Panc1 (cell line): Measurements from ENCODE around the gene EYS.

ENCODE experiments used
- POLR2AphosphoS5 ChIP-seq: IDR thresholded peaks from 2 replicates; pipeline ENCODE4 v1.6.1; 2012; ENCODE audit warnings: mild to moderate bottlenecking, low read depth, low read length, moderate library complexity
- SIN3A ChIP-seq: IDR thresholded peaks from 2 replicates; pipeline ENCODE4 v1.6.1; 2012; ENCODE audit warnings: low read depth, mild to moderate bottlenecking, low read length, moderate library complexity, borderline replicate concordance; ENCODE audit not compliant: insufficient read depth
- TCF7L2 ChIP-seq: IDR thresholded peaks from 2 replicates; pipeline ENCODE4 v1.6.1; 2011; ENCODE audit warnings: mild to moderate bottlenecking, low read depth, low read length, inconsistent platforms
- TF ChIP-seq, protein P1 (sequence below), 2 experiments: IDR thresholded peaks; 2 replicates each; pipeline ENCODE4 v1.6.1; 2011 to 2012; ENCODE audit warnings: low read depth in 2 of 2, control low read depth in 1 of 2, low read length in 1 of 2, mild to moderate bottlenecking in 1 of 2, moderate library complexity in 1 of 2; ENCODE audit not compliant: insufficient read depth in 1 of 2
- TF ChIP-seq, protein P2 (sequence below): fragments of 450-650 bp; IDR thresholded peaks from 2 replicates; pipeline ENCODE4 v1.5.1; 2017; ENCODE audit warnings: mild to moderate bottlenecking

DNA sequence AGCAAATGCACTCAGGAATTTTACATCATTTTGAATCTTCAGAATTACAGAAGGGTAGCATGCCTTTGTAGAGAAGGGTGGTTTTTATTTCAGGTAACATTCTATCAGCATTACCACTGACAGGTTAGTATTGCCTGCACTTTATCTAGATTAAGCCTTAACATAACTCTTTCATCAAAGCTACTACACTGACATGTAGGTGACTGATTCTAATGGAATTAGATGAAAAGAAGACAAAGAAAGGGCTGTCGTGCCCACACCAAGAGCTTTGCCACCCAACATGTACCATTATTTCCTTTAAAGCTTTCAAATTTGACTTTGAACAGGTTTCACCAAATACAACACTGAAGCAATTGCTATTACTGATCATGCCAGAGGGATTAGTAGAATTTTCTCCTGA, 551.9 kb downstream of the EYS start:
- TF ChIP-seq, protein P1, sequence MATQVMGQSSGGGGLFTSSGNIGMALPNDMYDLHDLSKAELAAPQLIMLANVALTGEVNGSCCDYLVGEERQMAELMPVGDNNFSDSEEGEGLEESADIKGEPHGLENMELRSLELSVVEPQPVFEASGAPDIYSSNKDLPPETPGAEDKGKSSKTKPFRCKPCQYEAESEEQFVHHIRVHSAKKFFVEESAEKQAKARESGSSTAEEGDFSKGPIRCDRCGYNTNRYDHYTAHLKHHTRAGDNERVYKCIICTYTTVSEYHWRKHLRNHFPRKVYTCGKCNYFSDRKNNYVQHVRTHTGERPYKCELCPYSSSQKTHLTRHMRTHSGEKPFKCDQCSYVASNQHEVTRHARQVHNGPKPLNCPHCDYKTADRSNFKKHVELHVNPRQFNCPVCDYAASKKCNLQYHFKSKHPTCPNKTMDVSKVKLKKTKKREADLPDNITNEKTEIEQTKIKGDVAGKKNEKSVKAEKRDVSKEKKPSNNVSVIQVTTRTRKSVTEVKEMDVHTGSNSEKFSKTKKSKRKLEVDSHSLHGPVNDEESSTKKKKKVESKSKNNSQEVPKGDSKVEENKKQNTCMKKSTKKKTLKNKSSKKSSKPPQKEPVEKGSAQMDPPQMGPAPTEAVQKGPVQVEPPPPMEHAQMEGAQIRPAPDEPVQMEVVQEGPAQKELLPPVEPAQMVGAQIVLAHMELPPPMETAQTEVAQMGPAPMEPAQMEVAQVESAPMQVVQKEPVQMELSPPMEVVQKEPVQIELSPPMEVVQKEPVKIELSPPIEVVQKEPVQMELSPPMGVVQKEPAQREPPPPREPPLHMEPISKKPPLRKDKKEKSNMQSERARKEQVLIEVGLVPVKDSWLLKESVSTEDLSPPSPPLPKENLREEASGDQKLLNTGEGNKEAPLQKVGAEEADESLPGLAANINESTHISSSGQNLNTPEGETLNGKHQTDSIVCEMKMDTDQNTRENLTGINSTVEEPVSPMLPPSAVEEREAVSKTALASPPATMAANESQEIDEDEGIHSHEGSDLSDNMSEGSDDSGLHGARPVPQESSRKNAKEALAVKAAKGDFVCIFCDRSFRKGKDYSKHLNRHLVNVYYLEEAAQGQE (IDR thresholded peaks at IDR 0.05; ENCODE audit: insufficient read depth in 1 of 2, low read depth in 2 of 2, low read length in 1 of 2): no peak
- TF ChIP-seq, protein P2, sequence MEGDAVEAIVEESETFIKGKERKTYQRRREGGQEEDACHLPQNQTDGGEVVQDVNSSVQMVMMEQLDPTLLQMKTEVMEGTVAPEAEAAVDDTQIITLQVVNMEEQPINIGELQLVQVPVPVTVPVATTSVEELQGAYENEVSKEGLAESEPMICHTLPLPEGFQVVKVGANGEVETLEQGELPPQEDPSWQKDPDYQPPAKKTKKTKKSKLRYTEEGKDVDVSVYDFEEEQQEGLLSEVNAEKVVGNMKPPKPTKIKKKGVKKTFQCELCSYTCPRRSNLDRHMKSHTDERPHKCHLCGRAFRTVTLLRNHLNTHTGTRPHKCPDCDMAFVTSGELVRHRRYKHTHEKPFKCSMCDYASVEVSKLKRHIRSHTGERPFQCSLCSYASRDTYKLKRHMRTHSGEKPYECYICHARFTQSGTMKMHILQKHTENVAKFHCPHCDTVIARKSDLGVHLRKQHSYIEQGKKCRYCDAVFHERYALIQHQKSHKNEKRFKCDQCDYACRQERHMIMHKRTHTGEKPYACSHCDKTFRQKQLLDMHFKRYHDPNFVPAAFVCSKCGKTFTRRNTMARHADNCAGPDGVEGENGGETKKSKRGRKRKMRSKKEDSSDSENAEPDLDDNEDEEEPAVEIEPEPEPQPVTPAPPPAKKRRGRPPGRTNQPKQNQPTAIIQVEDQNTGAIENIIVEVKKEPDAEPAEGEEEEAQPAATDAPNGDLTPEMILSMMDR: no peak
- TF ChIP-seq POLR2AphosphoS5 (no peak), SIN3A (no peak), TCF7L2 (no peak)
